Chondrocyte (in vitro differentiated cells): ENCODE measurements around the gene INTS7. TPM values are rescaled to one million over a fixed set of nuclear protein-coding genes. Genes with fewer than 3 reads are reported as not detected.
"Not testable (repeated sequence)": the region's sequence is repeated elsewhere in the genome, so short reads cannot be mapped to it uniquely, and the experiment has no call there.

Experiments used
- DNase-seq: peaks from one replicate; pipeline ENCODE4 v3.0.0; 2021; ENCODE audit warnings: mixed read lengths, low spot score
- H3K27ac Mint-ChIP-seq: one replicate; pipeline ENCODE4 v1.8.0; 2021; ENCODE audit warnings: mild to moderate bottlenecking, moderate library complexity, mixed read lengths; ENCODE audit not compliant: unreplicated experiment
- H3K27me3 Mint-ChIP-seq: 2 replicates; pipeline ENCODE4 v1.8.0; 2021; ENCODE audit warnings: low read depth, mixed read lengths
- H3K36me3 Mint-ChIP-seq: 2 replicates; pipeline ENCODE4 v1.8.0; 2021; ENCODE audit warnings: low read depth, mixed read lengths
- H3K4me1 Mint-ChIP-seq: 2 replicates; pipeline ENCODE4 v1.8.0; 2021; ENCODE audit warnings: low read depth, mild to moderate bottlenecking, mixed read lengths
- H3K4me3 Mint-ChIP-seq: one replicate; pipeline ENCODE4 v1.8.0; 2021; ENCODE audit warnings: mild to moderate bottlenecking, moderate library complexity, mixed read lengths; ENCODE audit not compliant: unreplicated experiment
- H3K9me3 Mint-ChIP-seq: 2 replicates; pipeline ENCODE4 v1.8.0; 2021; ENCODE audit warnings: low read depth, mixed read lengths
- total RNA-seq: library from RNA; stranded (reverse); gene quantifications from 3 replicates; pipeline ENCODE4 v1.2.1, GENCODE V29; 2021
- TF ChIP-seq, protein P1 (sequence below): fragments of 200-600 bp; sonication (generic); IDR thresholded peaks from 2 replicates; pipeline ENCODE4 v1.5.0; 2021; ENCODE audit warnings: antibody characterized with exemption, mild to moderate bottlenecking, moderate library complexity

Gene INTS7
- total RNA-seq, 1 donor from 2014 or later, result 18.6 TPM

GRCh38 chr1:212037900-212038299 lies 2.5 kb upstream of the INTS7 start:
- peaks cover 48% of the 10 kb centered on the region for H3K4me1 Mint-ChIP-seq
- no peak overlapping the region for H3K4me3 Mint-ChIP-seq

DNA sequence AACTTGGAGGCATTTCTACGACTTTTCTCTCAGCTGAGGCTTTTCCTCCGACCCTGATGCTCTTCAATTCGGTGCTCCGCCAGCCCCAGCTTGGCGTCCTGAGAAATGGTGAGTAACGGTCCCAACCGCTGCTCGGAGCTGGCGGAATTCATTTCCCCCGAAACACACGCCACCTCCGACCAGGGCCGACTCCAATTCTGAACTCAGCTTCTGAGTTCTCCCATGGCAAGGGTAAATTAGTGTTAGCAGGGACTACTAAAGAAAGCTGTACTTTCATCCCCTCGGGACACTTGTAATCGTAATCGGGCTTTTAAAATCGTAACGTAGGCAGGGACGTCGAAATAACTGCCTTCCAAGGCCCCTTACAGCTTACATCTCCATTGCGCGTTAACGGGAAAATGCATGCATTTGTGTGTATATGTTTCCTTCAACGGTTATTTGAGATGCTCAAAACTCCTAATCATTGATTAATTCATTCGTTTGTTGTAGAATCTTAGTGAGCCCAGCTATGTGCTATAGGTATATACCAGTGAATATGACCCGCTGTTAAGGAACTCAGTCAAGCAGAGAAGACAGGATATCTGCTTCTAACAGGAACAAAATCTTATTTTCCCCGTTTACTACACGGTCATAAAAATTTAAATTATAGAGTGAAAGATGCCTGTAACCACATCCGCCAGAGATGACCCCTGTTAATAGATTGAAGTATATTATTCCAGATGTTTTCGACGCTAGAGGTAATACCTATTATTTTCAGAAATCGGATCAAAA lies 663 bp upstream of the INTS7 start:
- Mint-ChIP-seq H3K36me3 (no peaks in the 10 kb centered on the region), H3K4me3 (peak overlapping the region; percentile 99), H3K9me3 (no peaks in the 10 kb centered on the region), H3K27me3 (no peaks in the 10 kb centered on the region), H3K4me1 (peaks cover 55% of the 10 kb centered on the region), H3K27ac (peak overlapping the region; percentile 98)
- TF ChIP-seq, protein P1, sequence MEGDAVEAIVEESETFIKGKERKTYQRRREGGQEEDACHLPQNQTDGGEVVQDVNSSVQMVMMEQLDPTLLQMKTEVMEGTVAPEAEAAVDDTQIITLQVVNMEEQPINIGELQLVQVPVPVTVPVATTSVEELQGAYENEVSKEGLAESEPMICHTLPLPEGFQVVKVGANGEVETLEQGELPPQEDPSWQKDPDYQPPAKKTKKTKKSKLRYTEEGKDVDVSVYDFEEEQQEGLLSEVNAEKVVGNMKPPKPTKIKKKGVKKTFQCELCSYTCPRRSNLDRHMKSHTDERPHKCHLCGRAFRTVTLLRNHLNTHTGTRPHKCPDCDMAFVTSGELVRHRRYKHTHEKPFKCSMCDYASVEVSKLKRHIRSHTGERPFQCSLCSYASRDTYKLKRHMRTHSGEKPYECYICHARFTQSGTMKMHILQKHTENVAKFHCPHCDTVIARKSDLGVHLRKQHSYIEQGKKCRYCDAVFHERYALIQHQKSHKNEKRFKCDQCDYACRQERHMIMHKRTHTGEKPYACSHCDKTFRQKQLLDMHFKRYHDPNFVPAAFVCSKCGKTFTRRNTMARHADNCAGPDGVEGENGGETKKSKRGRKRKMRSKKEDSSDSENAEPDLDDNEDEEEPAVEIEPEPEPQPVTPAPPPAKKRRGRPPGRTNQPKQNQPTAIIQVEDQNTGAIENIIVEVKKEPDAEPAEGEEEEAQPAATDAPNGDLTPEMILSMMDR, result no peak
- DNase-seq, result no peak

More at GRCh38 chr1:212037900-212038299, 2.5 kb upstream of the INTS7 start:
- Mint-ChIP-seq H3K36me3 (no peaks in the 10 kb centered on the region), H3K9me3 (no peaks in the 10 kb centered on the region), H3K27me3 (no peaks in the 10 kb centered on the region), H3K27ac (no peak overlapping the region)
- no peak for DNase-seq
- TF ChIP-seq, protein P1, result no peak

DNA sequence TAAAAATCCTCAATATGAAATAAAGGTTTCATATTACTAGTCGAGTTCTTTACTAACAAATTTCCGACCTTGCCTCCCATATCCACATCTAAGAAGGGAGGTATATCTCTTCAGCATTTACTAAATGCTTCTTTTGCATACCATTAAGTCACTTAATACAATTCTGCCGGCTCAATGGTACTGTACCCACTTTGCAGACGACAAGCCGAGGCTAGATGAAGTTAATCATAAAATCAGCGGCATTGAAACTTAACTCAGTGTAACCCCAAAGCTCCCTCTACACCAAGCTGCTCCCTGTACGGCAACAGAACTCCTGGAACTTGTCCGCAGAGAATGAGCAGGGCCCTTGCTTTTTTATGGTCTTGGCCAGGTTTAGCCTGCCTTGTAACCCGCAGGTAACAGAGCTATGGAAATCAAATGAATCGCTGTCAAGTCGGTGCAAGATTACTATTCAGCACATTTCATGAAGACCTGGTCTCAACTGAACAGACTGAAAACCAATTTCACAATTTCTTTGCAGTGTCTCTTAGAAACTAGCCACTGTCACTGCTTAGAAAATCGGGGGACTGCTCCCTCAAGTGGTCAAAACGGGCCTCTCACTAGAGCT lies 738 bp downstream of the INTS7 start:
- no peaks in the 10 kb centered on the region for H3K27me3 Mint-ChIP-seq
- no peaks in the 10 kb centered on the region for H3K36me3 Mint-ChIP-seq
- TF ChIP-seq, protein P1, result no peak
- peak overlapping the region; percentile 98 for H3K27ac Mint-ChIP-seq
- H3K4me3 Mint-ChIP-seq, result peak overlapping the region; percentile 99
- DNase-seq, result no peak
- H3K9me3 Mint-ChIP-seq, result no peaks in the 10 kb centered on the region
- H3K4me1 Mint-ChIP-seq, result peaks cover 60% of the 10 kb centered on the region

DNA sequence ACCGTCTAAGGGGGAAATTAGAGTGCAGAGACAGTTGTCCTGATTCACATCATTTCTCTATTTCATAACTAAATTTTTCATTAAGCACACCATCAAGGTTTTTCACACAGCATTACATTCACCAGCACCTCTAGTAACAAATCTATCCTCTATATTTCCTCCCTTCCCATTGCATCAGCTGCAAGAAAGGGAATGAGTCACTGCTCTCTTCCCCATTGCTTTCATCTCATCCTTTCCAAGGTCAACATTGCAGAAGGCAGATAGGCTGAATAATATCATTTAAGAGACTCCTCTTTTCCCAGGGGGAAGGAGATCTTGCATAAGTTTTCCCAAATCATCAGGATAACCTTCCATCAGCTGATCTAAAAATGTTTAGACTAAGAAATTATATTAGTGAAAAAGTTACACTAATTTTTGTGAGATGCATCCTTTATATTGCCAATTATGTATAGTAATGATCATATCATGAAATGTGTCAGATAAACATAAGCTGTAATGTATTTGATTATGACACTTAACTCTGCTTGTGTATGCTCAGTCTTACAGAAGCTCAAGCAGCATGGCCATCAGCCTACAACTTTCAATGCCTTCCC lies 4.3 kb downstream of the INTS7 start:
- no peak for DNase-seq
- H3K27ac Mint-ChIP-seq, result peak overlapping the region; percentile 90
- H3K36me3 Mint-ChIP-seq, result no peaks in the 10 kb centered on the region
- H3K27me3 Mint-ChIP-seq, result no peaks in the 10 kb centered on the region
- peaks cover 62% of the 10 kb centered on the region for H3K4me1 Mint-ChIP-seq
- TF ChIP-seq, protein P1, result no peak
- peak overlapping the region; percentile 7 for H3K4me3 Mint-ChIP-seq
- no peaks in the 10 kb centered on the region for H3K9me3 Mint-ChIP-seq

DNA sequence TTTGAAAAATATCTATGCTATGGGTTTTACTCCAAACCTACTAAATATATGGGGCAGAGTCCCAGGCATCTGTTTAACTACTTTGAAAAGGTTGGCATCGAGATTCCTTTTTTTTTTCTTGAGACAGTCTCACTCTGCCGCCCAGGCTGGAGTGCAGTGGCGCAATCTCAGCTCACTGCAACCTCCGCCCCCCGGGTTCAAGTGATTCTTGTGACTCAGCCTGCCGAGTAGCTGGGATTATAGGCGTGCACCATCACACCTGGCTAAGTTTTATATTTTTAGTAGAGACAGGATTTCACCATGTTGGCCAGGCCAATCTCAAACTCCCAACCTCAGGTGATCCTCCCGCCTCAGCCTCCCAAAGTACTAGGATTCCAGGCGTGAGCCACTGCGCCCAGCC lies 7.6 kb downstream of the INTS7 start:
- not testable (repeated sequence) for H3K4me3 Mint-ChIP-seq, H3K27ac Mint-ChIP-seq, H3K27me3 Mint-ChIP-seq, H3K36me3 Mint-ChIP-seq, H3K9me3 Mint-ChIP-seq, DNase-seq
- peaks cover 43% of the 10 kb centered on the region for H3K4me1 Mint-ChIP-seq
